Measurements from ENCODE around the gene KCNJ6. TPM values are rescaled to one million over a fixed set of nuclear protein-coding genes. Genes with fewer than 3 reads are reported as not detected.

KCNJ6 gene
- total and polyA plus RNA-seq, 7 donors, result under 0.01 to 0.01 TPM; not detected in 5

DNA sequence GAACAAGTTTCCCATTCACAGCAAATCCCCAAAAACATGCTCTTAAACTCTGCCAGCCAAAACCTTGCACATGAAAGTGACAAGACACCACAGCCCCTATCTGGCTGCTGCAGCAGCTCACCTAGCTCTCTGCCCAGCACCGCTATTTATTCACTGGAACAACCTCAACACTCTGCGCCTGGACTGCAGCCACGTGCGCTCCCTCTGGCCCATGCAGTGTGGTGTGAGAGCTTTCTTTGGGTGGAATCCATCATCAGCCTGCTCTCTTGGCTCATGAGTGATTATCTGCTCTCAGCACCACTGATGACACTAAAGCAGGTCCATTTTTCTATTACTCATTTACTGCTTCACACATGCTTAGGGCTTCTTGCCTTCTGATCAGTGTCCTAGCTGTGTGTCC is 11.4 kb downstream of the KCNJ6 start:
- no peak for TF ChIP-seq CTCF (IDR thresholded peaks at IDR 0.05)
- intact Hi-C loops (cut with DNase I), result no loop called here
- no peaks in the 10 kb centered on the region for H3K9me3 ChIP-seq
- no peaks in the 10 kb centered on the region for H3K4me1 ChIP-seq
- WGBS, 3 donors, result 39 to 41% (median 39%) methylated on average over 4 of the region's 4 CpGs
- no peaks in the 10 kb centered on the region for H3K36me3 ChIP-seq (ENCODE audit: insufficient read depth in 1 of 2, low read depth in 1 of 2)
- H3K27me3 ChIP-seq (ENCODE audit: insufficient read depth in 3 of 3, low read length in 2 of 3), result peaks cover 0 to 4% (median 3%) of the 10 kb centered on the region in 3 donors
- no peak overlapping the region for H3K4me3 ChIP-seq
- H3K27ac ChIP-seq, result no peak overlapping the region
- ATAC-seq, result no peak
- no peak for DNase-seq

DNA sequence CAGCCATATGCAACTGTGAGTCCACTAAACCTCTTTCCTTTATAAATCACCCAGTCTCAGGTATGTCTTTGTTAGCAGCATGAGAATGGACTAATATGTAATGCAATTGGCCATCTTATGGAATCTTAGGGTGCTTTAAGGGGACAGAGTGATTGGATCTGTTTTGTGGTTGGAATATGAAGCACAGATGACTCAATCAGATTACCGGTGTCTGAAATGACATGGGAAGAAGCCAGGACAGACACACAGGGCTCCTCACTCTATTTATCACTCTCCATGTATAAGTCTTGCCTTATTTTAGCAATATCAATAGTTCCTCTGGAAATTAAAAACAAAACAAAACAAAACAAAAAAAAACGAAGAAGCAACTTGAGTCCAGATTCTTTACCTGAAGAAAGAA is 12.9 kb downstream of the KCNJ6 start:
- Histone ChIP-seq H3K27me3 (ENCODE audit: insufficient read depth in 3 of 3, low read length in 2 of 3) (peaks cover 0 to 4% (median 3%) of the 10 kb centered on the region in 3 donors), H3K4me1 (no peaks in the 10 kb centered on the region), H3K9me3 (no peaks in the 10 kb centered on the region), H3K27ac (no peak overlapping the region), H3K4me3 (no peak overlapping the region), H3K36me3 (ENCODE audit: insufficient read depth in 1 of 2, low read depth in 1 of 2) (no peaks in the 10 kb centered on the region)
- DNase-seq, result no peak
- no peak for ATAC-seq
- WGBS, 3 donors, result 68 to 77% (median 69%) methylated on average over 2 of the region's 2 CpGs
- intact Hi-C loops (cut with DNase I), result no loop called here
- TF ChIP-seq CTCF (IDR thresholded peaks at IDR 0.05), result no peak

DNA sequence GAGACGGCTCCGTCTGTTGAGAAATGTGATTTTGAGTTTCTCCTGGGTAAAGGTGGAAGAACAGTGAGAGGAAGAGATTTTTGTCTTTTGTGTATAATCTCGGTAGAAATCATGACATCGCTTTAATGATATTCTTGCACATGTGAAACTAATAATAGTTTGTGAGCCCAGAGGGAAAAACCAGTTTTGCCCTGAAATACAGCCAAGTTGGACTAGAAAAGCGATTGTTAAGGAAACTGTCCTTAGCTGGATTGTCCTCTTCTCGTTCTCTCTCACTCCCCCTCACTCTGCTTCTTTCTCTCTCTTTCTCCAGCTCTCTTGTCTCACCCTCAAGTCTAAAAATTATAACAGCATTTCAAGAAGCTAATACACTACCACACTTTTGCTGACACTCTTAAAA is 17.1 kb downstream of the KCNJ6 start:
- Histone ChIP-seq H3K4me3 (no peak overlapping the region), H3K9me3 (no peaks in the 10 kb centered on the region), H3K27ac (no peak overlapping the region), H3K27me3 (ENCODE audit: insufficient read depth in 3 of 3, low read length in 2 of 3) (peaks cover 0 to 20% (median 2%) of the 10 kb centered on the region in 3 donors), H3K36me3 (ENCODE audit: insufficient read depth in 1 of 2, low read depth in 1 of 2) (no peaks in the 10 kb centered on the region), H3K4me1 (no peaks in the 10 kb centered on the region)
- intact Hi-C loops (cut with DNase I), result no loop called here
- 32 to 36% (median 33%) methylated on average over 6 of the region's 6 CpGs for WGBS, 3 donors
- DNase-seq (no peak), ATAC-seq (no peak)
- TF ChIP-seq CTCF (IDR thresholded peaks at IDR 0.05), result no peak

- TF ChIP-seq CTCF (IDR thresholded peaks at IDR 0.05), result no peak
- H3K36me3 ChIP-seq (ENCODE audit: insufficient read depth in 1 of 2, low read depth in 1 of 2), result no peaks in the 10 kb centered on the region
- DNase-seq (no peak), ATAC-seq (no peak)
- peaks cover 0 to 20% (median 4%) of the 10 kb centered on the region in 3 donors for H3K27me3 ChIP-seq (ENCODE audit: insufficient read depth in 3 of 3, low read length in 2 of 3)
- no peaks in the 10 kb centered on the region for H3K9me3 ChIP-seq
- 49 to 64% (median 50%) methylated on average over 5 of the region's 5 CpGs for WGBS, 3 donors
- no peaks in the 10 kb centered on the region for H3K4me1 ChIP-seq
- no peak overlapping the region for H3K4me3 ChIP-seq
- intact Hi-C loops (cut with DNase I), result no loop called here
- H3K27ac ChIP-seq, result no peak overlapping the region
Measured at GRCh38 chr21:37896788-37897187, 19.5 kb downstream of the KCNJ6 start.

- Histone ChIP-seq H3K27me3 (ENCODE audit: insufficient read depth in 3 of 3, low read length in 2 of 3) (peaks cover 0 to 12% (median 4%) of the 10 kb centered on the region in 3 donors), H3K4me3 (no peak overlapping the region), H3K9me3 (no peaks in the 10 kb centered on the region), H3K27ac (no peak overlapping the region), H3K4me1 (no peaks in the 10 kb centered on the region), H3K36me3 (ENCODE audit: insufficient read depth in 1 of 2, low read depth in 1 of 2) (no peaks in the 10 kb centered on the region)
- DNase-seq (no peak), ATAC-seq (no peak)
- 59 to 66% (median 59%) methylated on average over 2 of the region's 2 CpGs for WGBS, 3 donors
- intact Hi-C loops (cut with DNase I), result no loop called here
- no peak for TF ChIP-seq CTCF (IDR thresholded peaks at IDR 0.05)
Measured at GRCh38 chr21:37891972-37892371, 24.3 kb downstream of the KCNJ6 start.
